Measurements from ENCODE around the gene OSBPL10.

OSBPL10 gene

GRCh38 chr3:31744913-31745312 lies 236.1 kb downstream of the OSBPL10 start:
- ChIA-PET CTCF (no interaction called here), POLR2A (no interaction called here)
- DNase-seq (ENCODE audit: extremely low spot score): no peak
- TF ChIP-seq L3MBTL2 (conservative IDR thresholded peaks at IDR 0.05) (no peak), TARDBP (IDR thresholded peaks at IDR 0.05) (no peak), NFRKB (IDR thresholded peaks at IDR 0.05) (no peak), CTBP1 (IDR thresholded peaks at IDR 0.05; ENCODE audit: borderline replicate concordance) (no peak), HDGF (IDR thresholded peaks at IDR 0.05; ENCODE audit: borderline replicate concordance) (no peak), ELF4 (IDR thresholded peaks at IDR 0.05) (no peak), PKNOX1 (IDR thresholded peaks at IDR 0.05) (no peak), ARNT (IDR thresholded peaks at IDR 0.05) (no peak), BHLHE40 (IDR thresholded peaks at IDR 0.05; ENCODE audit: borderline replicate concordance) (no peak), SP1 (IDR thresholded peaks at IDR 0.05) (no peak), FOXM1 (IDR thresholded peaks at IDR 0.05; ENCODE audit: borderline replicate concordance) (no peak), FOXK2 (IDR thresholded peaks at IDR 0.05) (no peak), ZNF384 (IDR thresholded peaks at IDR 0.05) (no peak), SUZ12 (IDR thresholded peaks at IDR 0.05) (no peak), LEF1 (IDR thresholded peaks at IDR 0.05; ENCODE audit: borderline replicate concordance) (no peak), FOXA1 (IDR thresholded peaks at IDR 0.05) (no peak)

DNA sequence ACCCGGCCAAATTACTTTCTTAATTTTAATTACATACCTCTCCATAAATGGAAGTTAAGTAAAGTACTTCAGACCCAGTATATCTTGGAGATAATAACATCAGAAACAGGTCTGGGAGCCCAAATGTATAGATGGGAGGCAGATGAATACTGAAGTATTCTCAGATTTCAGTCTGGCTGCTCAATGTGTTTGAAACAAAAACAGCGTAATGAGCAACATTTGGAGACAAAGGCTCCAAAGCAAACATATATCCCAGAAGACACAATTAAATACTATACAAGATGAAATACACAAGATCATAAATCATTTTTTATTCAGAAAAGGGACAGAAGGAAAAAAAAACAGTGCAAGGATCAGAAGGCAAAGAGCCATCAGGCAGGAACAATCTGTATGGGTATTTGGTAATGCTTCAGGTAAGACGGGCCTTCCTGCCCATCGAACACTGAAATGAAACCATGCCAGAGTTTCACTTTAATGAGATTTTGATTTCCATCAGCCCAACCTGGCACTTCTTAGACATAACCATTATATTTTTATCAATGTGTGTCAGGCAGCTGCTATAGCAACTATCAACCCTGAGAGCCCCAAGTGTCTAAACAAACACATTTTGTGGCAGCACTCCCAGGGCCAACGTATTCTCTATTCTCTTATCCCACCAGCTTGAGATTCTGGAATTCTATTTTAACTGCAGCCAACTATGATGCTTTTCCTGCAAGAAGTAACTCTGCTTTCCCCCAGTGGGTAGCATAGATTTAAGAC lies 237.6 kb downstream of the OSBPL10 start:
- ChIA-PET CTCF (interaction anchor here (0.7 kb wide), 1 partner anchor 181 kb away, joined by 3 read pairs; no protein-coding TSS in a partner anchor), POLR2A (no interaction called here)
- no peak for DNase-seq (ENCODE audit: extremely low spot score)
- TF ChIP-seq BHLHE40 (IDR thresholded peaks at IDR 0.05; ENCODE audit: borderline replicate concordance) (no peak), PKNOX1 (IDR thresholded peaks at IDR 0.05) (no peak), NFRKB (IDR thresholded peaks at IDR 0.05) (no peak), FOXK2 (IDR thresholded peaks at IDR 0.05) (no peak), HDGF (IDR thresholded peaks at IDR 0.05; ENCODE audit: borderline replicate concordance) (no peak), SUZ12 (IDR thresholded peaks at IDR 0.05) (no peak), ARNT (IDR thresholded peaks at IDR 0.05) (no peak), TARDBP (IDR thresholded peaks at IDR 0.05) (no peak), ZNF384 (IDR thresholded peaks at IDR 0.05) (no peak), CTBP1 (IDR thresholded peaks at IDR 0.05; ENCODE audit: borderline replicate concordance) (no peak), ELF4 (IDR thresholded peaks at IDR 0.05) (no peak), FOXA1 (IDR thresholded peaks at IDR 0.05) (no peak), FOXM1 (IDR thresholded peaks at IDR 0.05; ENCODE audit: borderline replicate concordance) (no peak)

GRCh38 chr3:31740397-31740796 lies 240.7 kb downstream of the OSBPL10 start:
- no peak for DNase-seq (ENCODE audit: extremely low spot score)
- TF ChIP-seq ELF4 (IDR thresholded peaks at IDR 0.05): no peak
- no peak for TF ChIP-seq NFRKB (IDR thresholded peaks at IDR 0.05)
- no peak for TF ChIP-seq CTBP1 (IDR thresholded peaks at IDR 0.05; ENCODE audit: borderline replicate concordance)
- CTCF ChIA-PET: no interaction called here
- POLR2A ChIA-PET: no interaction called here

GRCh38 chr3:31738412-31738811 lies 242.7 kb downstream of the OSBPL10 start:
- no peak for TF ChIP-seq ARNT (IDR thresholded peaks at IDR 0.05)
- no peak for TF ChIP-seq SP1 (IDR thresholded peaks at IDR 0.05)
- TF ChIP-seq SUZ12 (IDR thresholded peaks at IDR 0.05): no peak
- ChIA-PET POLR2A (no interaction called here), CTCF (no interaction called here)
- no peak for DNase-seq (ENCODE audit: extremely low spot score)

DNA sequence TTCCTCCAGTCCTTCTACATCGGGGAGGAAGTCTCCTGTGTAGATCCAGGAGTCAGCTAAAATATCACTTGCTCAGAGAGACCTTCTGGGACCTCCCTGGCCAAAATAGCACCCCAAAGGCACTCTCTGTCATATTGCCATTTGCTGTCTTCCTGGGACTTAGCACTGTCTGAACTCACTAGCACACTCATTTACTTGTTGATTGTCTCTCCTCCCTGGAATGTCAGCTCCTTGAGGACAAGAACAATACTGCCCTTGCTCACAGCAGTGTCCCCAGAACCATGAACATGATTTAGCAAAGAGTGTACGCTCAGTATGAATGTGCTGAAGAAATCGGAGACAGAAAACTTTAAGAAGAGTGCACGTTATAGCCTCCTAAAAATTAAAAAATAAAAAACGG lies 245.4 kb downstream of the OSBPL10 start:
- ChIA-PET CTCF (no interaction called here), POLR2A (no interaction called here)
- DNase-seq (ENCODE audit: extremely low spot score): no peak
- no peak for TF ChIP-seq ARNT (IDR thresholded peaks at IDR 0.05)
- TF ChIP-seq ZNF384 (IDR thresholded peaks at IDR 0.05): no peak
- TF ChIP-seq CTBP1 (IDR thresholded peaks at IDR 0.05; ENCODE audit: borderline replicate concordance): no peak
- no peak for TF ChIP-seq FOXK2 (IDR thresholded peaks at IDR 0.05)
- no peak for TF ChIP-seq FOXA1 (IDR thresholded peaks at IDR 0.05)
- no peak for TF ChIP-seq TARDBP (IDR thresholded peaks at IDR 0.05)
- TF ChIP-seq BHLHE40 (IDR thresholded peaks at IDR 0.05; ENCODE audit: borderline replicate concordance): no peak
- no peak for TF ChIP-seq SP1 (IDR thresholded peaks at IDR 0.05)
- no peak for TF ChIP-seq FOXM1 (IDR thresholded peaks at IDR 0.05; ENCODE audit: borderline replicate concordance)
- TF ChIP-seq HDGF (IDR thresholded peaks at IDR 0.05; ENCODE audit: borderline replicate concordance): no peak
- no peak for TF ChIP-seq NFRKB (IDR thresholded peaks at IDR 0.05)
- TF ChIP-seq LEF1 (IDR thresholded peaks at IDR 0.05; ENCODE audit: borderline replicate concordance): no peak
- TF ChIP-seq ELF4 (IDR thresholded peaks at IDR 0.05): no peak
- TF ChIP-seq L3MBTL2 (conservative IDR thresholded peaks at IDR 0.05): no peak
- TF ChIP-seq SUZ12 (IDR thresholded peaks at IDR 0.05): no peak
- TF ChIP-seq PKNOX1 (IDR thresholded peaks at IDR 0.05): no peak

DNA sequence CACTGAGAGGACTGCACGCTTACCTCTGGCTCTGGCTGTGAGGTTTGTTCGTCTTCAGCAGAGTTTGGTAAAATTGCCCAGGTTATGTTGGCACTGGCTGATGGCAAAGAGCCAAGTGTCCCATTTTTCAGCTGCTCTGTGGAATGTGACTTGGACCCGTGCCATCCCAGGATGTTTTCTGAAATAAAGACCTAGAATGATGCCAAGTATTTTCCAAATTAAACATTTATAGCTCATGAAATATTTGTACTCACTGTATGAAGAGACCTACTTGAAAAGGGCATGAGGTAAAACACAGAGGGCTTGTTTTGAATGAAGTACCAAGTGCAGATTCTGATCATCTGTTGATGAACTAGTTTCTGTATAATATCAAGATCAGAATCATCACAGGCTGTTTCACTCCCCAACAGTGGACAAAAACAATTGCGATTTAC lies 247.8 kb downstream of the OSBPL10 start:
- TF ChIP-seq FOXK2 (IDR thresholded peaks at IDR 0.05) (no peak), HDGF (IDR thresholded peaks at IDR 0.05; ENCODE audit: borderline replicate concordance) (no peak), ZNF384 (IDR thresholded peaks at IDR 0.05) (no peak), CTBP1 (IDR thresholded peaks at IDR 0.05; ENCODE audit: borderline replicate concordance) (no peak), TARDBP (IDR thresholded peaks at IDR 0.05) (no peak), SUZ12 (IDR thresholded peaks at IDR 0.05) (no peak), PKNOX1 (IDR thresholded peaks at IDR 0.05) (no peak), L3MBTL2 (conservative IDR thresholded peaks at IDR 0.05) (no peak), FOXA1 (IDR thresholded peaks at IDR 0.05) (no peak), ARNT (IDR thresholded peaks at IDR 0.05) (no peak), SP1 (IDR thresholded peaks at IDR 0.05) (no peak), BHLHE40 (IDR thresholded peaks at IDR 0.05; ENCODE audit: borderline replicate concordance) (no peak), NFRKB (IDR thresholded peaks at IDR 0.05) (no peak), LEF1 (IDR thresholded peaks at IDR 0.05; ENCODE audit: borderline replicate concordance) (no peak), ELF4 (IDR thresholded peaks at IDR 0.05) (no peak), FOXM1 (IDR thresholded peaks at IDR 0.05; ENCODE audit: borderline replicate concordance) (no peak)
- DNase-seq (ENCODE audit: extremely low spot score): no peak
- POLR2A ChIA-PET: no interaction called here
- CTCF ChIA-PET: no interaction called here

Measured in HEK293T (cell line).